Measurements from ENCODE around the gene LTO1. TPM values are rescaled to one million over a fixed set of nuclear protein-coding genes. Genes with fewer than 3 reads are reported as not detected.

The LTO1 gene
- polyA plus RNA-seq, 2 of the 4 experiments (the other 2 are of a cell fraction), result 25.1 to 27.0 TPM

DNA sequence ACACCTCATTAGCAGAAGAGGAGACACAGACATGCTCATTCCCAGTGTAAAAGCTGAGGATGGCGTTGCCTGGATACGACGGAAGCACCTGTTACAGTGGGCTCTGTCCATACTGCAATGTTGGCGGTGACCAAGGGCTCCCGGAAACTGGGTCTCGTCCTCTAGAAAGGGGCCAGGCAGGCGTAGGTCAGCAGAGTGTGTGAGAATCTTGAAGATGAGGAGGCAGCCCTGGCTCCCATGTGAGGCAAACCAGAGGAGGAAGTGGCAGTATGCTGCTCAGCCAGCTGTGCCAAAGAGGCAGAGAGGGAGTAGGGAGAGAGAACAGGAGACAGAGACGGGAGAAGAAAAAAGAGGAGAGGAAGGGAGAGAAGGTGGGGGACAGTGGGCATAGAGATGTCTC lies 10.3 kb downstream of the LTO1 start:
- H3K4me2 ChIP-seq, result no peak overlapping the region
- no peaks in the 10 kb centered on the region for H3K9me3 ChIP-seq
- POLR2A ChIA-PET, result no interaction called here
- DNase-seq (ENCODE audit: low read depth in 1 of 2, low spot score in 1 of 2) (no peak), ATAC-seq (no peak), FAIRE-seq (no peak)
- H3K4me1 ChIP-seq, result peaks cover 2% of the 10 kb centered on the region; the same call in 2 of the 3 replicates
- WGBS (ENCODE audit: missing lambda C conversion rate), result 90% methylated on average over 8 of the region's 8 CpGs
- CTCF ChIA-PET, result interaction anchor here (0.6 to 9.2 kb wide), 5 partner anchors 8 to 562 kb away, joined by 3 to 220 read pairs (median 4); partner anchors contain the start of gene CCND1
- H3K4me3 ChIP-seq, result no peak overlapping the region
- TF ChIP-seq MAFK (IDR thresholded peaks at IDR 0.05; ENCODE audit: partially characterized antibody) (no peak), RAD21 (conservative IDR thresholded peaks at IDR 0.05 in 1 of 2, IDR thresholded peaks at IDR 0.05 in 1 of 2) (no peak)
- H3K27ac ChIP-seq, result no peak overlapping the region

DNA sequence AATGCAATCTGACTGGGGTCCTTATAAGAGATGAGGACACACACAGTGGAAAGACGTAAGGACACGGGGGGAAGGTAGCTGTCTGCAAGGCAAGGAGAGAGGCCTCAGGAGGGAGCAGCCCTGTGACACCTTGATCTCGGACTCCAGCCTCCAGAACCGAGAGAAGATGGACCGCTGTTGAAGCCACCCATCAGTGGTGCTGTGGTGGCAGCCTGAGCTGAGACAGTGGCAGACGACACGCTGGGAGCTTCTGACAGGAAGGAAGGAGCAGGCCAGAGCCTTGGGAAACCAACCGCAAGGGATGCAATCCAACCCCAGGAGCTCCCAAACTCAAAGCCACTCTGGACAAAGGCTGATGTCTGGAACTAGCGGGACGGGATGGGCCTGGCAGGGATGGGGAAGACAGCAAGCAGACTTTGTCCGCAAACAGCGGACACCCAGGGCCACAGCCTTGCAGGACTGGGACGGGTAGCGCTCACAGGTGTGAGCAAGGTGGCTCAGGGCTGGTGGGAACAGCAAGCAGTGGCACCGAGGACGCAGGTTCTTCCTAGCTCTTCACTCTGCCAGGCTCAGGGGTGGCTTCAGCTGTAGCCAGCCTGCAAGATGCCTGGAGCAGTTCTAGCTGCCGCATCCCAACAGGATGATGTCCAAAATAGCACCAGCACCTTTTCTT lies 10.9 kb downstream of the LTO1 start:
- 92% methylated on average over 17 of the region's 17 CpGs for WGBS (ENCODE audit: missing lambda C conversion rate)
- no peaks in the 10 kb centered on the region for H3K4me1 ChIP-seq
- POLR2A ChIA-PET, result interaction anchor here (0.5 kb wide), 1 partner anchor 167 kb away, joined by 3 read pairs; no protein-coding TSS in a partner anchor
- CTCF ChIA-PET, result interaction anchor here (1.7 to 9.2 kb wide), 3 partner anchors 19 to 562 kb away, joined by 4 to 220 read pairs (median 102); partner anchors contain the start of gene CCND1
- ATAC-seq (no peak), FAIRE-seq (no peak), DNase-seq (ENCODE audit: low read depth in 1 of 2, low spot score in 1 of 2) (no peak)
- no peak overlapping the region for H3K4me2 ChIP-seq
- TF ChIP-seq, protein P1, sequence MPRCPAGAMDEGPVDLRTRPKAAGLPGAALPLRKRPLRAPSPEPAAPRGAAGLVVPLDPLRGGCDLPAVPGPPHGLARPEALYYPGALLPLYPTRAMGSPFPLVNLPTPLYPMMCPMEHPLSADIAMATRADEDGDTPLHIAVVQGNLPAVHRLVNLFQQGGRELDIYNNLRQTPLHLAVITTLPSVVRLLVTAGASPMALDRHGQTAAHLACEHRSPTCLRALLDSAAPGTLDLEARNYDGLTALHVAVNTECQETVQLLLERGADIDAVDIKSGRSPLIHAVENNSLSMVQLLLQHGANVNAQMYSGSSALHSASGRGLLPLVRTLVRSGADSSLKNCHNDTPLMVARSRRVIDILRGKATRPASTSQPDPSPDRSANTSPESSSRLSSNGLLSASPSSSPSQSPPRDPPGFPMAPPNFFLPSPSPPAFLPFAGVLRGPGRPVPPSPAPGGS (IDR thresholded peaks at IDR 0.05), result no peak
- TF ChIP-seq JUN (IDR thresholded peaks at IDR 0.05), result no peak
- no peak for TF ChIP-seq ZFP36 (IDR thresholded peaks at IDR 0.05; ENCODE audit: borderline replicate concordance, partially characterized antibody)
- TF ChIP-seq RFX5 (IDR thresholded peaks at IDR 0.05), result no peak
- no peak for TF ChIP-seq HOXB5 (CRISPR knock-in tag; IDR thresholded peaks at IDR 0.05)
- TF ChIP-seq BHLHE40 (IDR thresholded peaks at IDR 0.05; ENCODE audit: low read depth, low read length), result no peak
- TF ChIP-seq MAZ (IDR thresholded peaks at IDR 0.05; ENCODE audit: borderline replicate concordance, low read depth, low read length), result no peak
- TF ChIP-seq EHF (CRISPR knock-in tag; IDR thresholded peaks at IDR 0.05), result no peak
- TF ChIP-seq MYC (IDR thresholded peaks at IDR 0.05; ENCODE audit: borderline replicate concordance, low read length), result no peak
- TF ChIP-seq FOXS1 (CRISPR knock-in tag; IDR thresholded peaks at IDR 0.05), result no peak
- TF ChIP-seq, protein P2, sequence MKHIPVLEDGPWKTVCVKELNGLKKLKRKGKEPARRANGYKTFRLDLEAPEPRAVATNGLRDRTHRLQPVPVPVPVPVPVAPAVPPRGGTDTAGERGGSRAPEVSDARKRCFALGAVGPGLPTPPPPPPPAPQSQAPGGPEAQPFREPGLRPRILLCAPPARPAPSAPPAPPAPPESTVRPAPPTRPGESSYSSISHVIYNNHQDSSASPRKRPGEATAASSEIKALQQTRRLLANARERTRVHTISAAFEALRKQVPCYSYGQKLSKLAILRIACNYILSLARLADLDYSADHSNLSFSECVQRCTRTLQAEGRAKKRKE (CRISPR knock-in tag; IDR thresholded peaks at IDR 0.05; ENCODE audit: low read depth), result no peak
- no peak for TF ChIP-seq ZNF302 (CRISPR knock-in tag; IDR thresholded peaks at IDR 0.05)
- no peak for TF ChIP-seq FOSB (CRISPR knock-in tag; IDR thresholded peaks at IDR 0.05)
- TF ChIP-seq, protein P3, sequence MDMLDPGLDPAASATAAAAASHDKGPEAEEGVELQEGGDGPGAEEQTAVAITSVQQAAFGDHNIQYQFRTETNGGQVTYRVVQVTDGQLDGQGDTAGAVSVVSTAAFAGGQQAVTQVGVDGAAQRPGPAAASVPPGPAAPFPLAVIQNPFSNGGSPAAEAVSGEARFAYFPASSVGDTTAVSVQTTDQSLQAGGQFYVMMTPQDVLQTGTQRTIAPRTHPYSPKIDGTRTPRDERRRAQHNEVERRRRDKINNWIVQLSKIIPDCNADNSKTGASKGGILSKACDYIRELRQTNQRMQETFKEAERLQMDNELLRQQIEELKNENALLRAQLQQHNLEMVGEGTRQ (IDR thresholded peaks at IDR 0.05), result no peak
- no peak for TF ChIP-seq HDAC2 (IDR thresholded peaks at IDR 0.05)
- TF ChIP-seq, protein P4, sequence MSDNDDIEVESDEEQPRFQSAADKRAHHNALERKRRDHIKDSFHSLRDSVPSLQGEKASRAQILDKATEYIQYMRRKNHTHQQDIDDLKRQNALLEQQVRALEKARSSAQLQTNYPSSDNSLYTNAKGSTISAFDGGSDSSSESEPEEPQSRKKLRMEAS (IDR thresholded peaks at IDR 0.05), result no peak
- TF ChIP-seq, protein P5, sequence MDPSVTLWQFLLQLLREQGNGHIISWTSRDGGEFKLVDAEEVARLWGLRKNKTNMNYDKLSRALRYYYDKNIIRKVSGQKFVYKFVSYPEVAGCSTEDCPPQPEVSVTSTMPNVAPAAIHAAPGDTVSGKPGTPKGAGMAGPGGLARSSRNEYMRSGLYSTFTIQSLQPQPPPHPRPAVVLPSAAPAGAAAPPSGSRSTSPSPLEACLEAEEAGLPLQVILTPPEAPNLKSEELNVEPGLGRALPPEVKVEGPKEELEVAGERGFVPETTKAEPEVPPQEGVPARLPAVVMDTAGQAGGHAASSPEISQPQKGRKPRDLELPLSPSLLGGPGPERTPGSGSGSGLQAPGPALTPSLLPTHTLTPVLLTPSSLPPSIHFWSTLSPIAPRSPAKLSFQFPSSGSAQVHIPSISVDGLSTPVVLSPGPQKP (IDR thresholded peaks at IDR 0.05; ENCODE audit: low read depth, low read length), result no peak
- TF ChIP-seq CEBPB (IDR thresholded peaks at IDR 0.05), result no peak
- no peak for TF ChIP-seq GATA3 (IDR thresholded peaks at IDR 0.05; ENCODE audit: borderline replicate concordance)
- TF ChIP-seq CHD4 (IDR thresholded peaks at IDR 0.05; ENCODE audit: borderline replicate concordance), result no peak
- H3K27ac ChIP-seq, result no peak overlapping the region
- no peaks in the 10 kb centered on the region for H3K9me3 ChIP-seq
- no peak overlapping the region for H3K4me3 ChIP-seq

Data from A549 (cell line).